Stimulated activated CD8-positive, alpha-beta memory T cell treated with anti-CD3 and anti-CD28 coated beads, Interleukin-15, amount 100 ng/mL, for 48 hours (primary cell): ENCODE measurements around the gene PCLAF.
"Not testable (repeated sequence)": the region's sequence is repeated elsewhere in the genome, so short reads cannot be mapped to it uniquely, and the experiment has no call there.

Experiments used
- DNase-seq, 2 donors: peaks; one replicate each; pipeline ENCODE4 v3.0.0-alpha.2; 2020; ENCODE audit warnings: low read depth in 2 of 2

PCLAF gene

DNA sequence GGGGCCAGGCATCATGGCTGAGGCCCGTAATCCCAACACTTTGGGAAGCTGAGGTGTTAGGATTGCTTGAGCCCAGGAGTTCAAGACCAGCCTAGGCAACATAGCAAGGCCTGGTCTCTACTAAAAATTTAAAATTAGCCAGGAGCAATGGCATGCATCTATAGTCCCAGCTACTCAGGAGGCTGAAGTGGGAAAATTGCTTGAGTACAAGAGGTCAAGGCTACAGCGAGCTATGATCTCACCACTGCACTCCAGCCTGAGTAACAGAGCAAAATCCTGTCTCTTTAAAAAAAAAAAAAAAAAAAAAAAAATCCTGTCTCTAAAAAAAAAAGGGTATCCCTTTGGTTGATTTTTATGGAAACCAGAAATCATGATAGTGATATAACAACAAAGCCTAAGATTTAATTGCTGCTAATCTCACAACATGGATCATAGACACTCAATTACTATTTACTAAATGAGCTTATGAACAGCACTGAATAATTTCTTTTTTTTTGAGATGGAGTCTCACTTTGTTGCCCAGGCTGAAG lies 12.1 kb downstream of the PCLAF start:
- no peak for DNase-seq

DNA sequence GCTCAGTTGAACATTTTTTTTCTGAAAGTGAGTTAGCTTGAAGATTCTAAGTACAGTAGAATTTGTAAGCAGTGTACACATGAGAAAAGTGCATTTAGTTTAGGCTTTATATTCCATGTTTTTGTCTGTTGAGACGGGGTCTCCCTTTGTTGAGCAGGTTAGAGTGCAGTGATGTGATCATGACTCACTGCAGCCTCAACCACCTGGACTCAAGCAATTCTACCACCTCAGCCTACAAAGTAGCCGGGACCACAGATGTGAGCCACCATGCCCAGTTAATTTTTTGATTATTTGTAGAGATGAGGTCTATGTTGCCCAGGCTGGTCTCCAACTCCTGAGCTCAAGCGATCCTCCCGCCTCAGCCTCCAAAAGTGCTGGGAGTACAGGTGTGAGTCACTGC lies 20.0 kb downstream of the PCLAF start:
- DNase-seq = no peak

DNA sequence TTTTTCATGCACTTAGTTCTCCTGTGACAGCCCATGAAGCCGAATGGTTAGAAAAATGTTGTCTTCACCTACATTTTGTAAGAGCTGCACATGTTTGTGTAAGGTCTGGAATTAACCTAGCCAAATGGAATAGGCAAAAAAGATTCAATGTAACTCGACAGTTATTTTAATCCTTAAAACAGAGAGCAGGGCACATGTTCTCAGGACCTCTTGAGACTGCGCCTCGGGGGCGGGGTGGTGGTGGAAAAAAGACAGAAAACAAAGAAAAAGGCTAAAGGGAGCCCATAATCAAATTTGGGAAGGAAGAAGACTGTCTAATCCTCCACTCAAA lies 24.6 kb downstream of the PCLAF start:
- no peak for DNase-seq

DNA sequence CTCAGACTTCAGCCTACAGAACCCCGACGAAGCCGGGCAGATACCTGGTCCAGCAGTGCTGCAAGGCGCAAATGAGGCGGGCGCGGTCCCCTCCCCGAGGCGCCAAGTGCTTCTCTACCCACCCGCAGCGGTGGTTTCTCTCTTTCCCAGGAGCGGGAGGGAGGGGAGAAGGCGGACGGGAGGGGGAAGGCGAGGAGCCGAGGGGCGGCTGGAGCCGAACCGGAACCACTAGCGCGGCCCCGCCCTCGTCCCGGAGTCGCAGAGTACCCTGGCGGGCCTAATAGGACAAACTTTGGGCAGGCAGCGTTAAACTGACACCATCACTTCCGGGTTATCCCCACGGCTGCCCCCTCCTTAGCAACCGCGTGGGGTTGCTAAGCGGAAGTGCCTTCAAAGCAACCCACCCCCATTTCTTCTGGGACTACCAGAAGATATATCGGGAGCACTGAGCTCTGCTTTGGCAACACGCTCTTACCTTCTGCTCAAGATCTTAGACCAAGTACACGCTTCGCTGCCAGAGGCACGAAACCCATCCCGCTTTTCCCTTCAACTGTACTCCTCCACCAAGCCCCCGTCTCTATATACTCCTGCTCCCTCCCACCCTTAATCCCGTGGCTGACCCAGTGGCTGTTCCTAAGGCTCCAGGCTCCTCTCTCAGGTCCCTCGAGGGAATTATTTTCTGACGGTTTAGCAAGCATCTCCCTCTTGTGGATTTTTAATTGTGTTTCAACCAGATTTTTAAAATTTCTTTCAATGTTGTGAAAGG lies 25.1 kb downstream of the PCLAF start, which contains the start of gene CSNK1G1:
Gene CSNK1G1 (minus strand): TSS at position 230 of the 766 bp plus-strand sequence. CDS start 55,674 bp downstream, outside the sequence.
- DNase-seq = peak; percentile 89 to 91

DNA sequence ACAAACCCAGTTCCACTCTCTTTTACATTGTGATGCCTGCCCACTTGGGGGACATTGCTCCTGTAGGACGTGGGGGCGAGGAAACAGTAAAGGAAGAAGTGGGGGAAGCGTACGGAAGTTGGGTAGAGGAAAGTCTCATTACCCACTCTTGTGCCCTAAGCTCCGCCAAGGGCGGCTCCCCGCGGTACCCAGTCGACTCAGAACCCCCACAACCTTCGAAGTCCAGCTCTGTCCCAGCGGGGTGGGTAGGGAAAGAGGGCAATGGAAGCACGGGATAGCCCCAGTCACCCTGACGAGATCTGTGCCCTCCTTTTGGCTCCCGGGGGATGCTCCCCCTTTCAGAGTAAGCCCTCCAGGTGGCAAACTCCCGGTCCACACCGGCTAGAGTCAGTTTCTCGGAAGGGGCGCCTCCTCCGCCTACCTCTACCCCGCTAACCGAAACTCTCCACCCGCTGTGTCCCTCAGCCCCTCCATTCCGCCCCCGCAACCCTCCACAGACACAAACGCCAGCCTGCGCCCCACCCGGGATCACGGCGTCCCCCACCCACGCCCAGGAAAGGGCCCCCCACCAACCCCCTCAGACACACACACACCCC lies 25.8 kb downstream of the PCLAF start:
- peak in 1 of 2 donors; percentile 30 for DNase-seq

DNA sequence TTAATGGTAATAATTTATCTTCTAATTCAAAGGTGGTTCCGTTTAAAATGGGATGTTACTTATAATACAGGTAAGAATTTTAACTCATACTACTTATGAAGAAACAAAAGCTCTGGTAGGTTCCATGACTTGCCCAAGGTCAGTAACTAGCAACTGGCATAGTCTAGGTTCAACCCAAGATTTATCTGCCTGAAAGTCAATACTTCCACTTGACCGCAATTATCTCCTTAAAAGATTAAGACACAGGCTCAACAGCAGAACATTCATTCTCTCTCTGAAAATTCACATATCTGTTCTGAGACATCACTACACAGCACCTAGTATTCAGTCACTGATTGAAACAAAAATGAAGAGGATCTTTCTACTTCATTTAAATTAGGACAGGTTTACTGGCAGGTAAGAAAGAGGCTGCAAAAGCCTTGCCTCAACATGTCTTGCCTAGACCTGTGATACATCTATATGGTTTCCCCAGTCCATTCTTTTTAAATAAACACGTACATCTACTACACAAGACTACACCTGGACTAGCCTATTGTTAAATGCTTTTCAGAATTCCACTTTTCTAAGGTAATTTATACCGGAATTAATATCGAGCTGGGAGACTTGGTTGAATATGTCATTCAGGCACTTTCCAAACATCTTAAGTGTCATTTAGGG lies 26.4 kb downstream of the PCLAF start:
- DNase-seq = no peak

DNA sequence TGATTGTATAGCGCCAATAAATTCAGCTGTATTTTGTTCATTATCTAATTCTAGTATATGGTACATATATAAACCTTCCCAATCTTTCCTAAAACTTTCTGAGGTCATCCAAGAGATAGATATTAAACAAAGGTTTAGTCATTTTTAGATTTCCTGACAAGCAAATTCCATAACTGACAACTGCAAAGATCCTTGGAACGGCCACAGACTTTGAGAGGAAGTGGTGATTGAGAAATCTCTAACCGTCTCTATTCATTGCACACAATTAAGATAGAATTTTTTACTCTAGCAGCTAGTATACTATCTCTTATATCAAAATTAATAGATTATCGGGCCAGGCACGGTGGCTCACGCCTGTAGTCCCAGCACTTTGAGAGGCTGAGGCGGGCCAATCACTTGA lies 30.0 kb downstream of the PCLAF start:
- DNase-seq = no peak

DNA sequence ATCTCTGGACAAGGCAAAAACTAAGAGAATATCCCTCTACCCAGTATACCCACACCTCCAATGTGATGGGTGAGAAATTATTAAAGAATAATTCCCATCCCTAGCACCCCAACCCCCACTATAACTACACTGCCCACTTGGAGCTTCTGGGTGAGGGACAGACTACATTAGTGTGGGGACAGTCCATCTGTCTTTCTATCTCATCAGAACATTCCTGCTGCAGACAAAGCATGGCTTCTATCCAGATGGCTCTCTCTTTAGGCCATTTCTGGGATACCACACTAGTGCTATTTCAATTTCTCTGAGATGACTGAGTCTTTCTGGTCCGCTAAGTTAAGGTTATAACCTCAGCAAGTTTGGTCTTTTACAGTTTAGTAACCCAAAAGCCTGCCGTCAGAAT lies 31.9 kb downstream of the PCLAF start:
- no peak for DNase-seq

DNA sequence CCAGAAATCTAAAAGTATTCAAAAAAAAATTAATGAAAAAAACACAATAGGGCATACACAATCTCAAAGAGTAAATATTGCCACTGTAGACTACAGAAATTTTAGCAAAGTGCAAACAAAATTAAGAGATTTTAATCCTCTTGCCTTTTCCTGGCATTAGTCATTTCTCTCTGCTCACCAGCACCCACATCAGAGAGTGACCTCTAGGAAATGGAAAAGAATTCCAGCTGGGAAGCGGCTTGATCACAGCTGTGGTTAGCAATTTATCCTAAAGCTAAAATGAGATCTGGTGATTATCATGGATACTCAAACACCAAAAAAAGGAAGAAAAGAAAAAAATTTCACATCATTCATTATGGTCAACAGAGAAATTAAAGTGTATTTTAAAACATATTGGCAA lies 32.8 kb downstream of the PCLAF start:
- no peak for DNase-seq

DNA sequence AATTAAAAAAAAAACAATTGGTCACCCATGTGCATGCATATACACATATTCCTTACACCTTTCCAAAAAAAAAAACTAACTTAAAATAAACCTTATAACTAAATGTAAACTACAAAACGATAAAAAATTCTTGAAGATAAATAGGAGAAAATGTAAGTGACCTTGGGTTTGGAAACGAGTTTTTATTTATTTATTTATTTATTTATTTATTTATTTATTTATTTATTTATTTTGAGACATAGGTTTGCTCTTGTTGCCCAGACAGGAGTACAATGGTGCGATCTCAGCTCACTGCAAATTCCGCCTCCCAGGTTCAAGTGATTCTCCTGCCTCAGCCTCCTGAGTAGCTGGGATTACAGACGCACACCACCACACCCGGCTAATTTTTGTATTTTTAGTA lies 35.0 kb downstream of the PCLAF start:
- DNase-seq = not testable (repeated sequence)

DNA sequence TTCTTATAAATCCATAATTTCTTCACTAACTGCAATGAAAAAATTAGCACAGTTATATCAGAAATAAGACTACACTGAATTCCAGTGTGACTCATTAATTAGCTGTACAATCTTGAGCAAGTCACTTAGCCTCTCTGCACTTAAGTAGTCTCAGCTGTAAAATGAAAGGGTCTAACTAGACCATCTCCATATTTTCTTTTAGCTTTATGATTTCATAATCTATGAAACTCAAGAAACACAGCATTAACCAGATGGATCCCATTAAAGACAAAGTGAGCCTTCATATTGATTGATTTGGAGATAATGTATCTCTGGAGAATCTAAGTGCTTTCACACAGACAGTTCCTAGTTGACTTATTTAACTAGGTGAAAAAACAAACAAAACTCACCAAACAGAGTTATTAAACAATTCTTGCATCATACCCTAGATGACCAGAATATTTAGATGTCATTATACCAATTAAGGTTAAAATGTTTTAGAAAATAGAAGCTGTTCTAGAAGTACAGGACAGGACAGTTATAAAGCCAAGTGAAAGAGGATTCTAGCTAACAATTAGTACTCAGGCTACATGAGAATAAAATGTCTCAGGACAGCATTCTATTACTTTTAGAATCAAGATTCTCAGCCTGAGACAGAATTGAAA lies 36.5 kb downstream of the PCLAF start:
- DNase-seq = no peak

DNA sequence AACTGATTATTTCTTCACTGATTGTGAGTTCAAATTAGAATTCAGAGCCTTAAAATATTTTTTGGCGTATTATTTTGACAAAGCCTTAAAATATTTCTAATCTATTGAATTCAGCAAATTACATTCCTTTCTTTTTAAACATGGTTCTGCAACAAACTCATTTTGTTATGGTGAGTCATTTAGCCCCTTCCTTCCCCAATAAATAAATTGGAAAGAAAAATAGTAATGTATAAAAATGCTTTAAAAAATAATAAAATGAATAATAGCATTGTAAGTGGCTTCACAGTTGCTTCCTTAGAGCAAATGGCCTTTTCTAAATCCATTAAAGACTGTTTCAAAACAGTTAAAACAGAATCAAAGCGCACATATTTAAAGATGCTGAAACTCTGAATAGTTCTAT lies 37.4 kb downstream of the PCLAF start:
- no peak for DNase-seq

DNA sequence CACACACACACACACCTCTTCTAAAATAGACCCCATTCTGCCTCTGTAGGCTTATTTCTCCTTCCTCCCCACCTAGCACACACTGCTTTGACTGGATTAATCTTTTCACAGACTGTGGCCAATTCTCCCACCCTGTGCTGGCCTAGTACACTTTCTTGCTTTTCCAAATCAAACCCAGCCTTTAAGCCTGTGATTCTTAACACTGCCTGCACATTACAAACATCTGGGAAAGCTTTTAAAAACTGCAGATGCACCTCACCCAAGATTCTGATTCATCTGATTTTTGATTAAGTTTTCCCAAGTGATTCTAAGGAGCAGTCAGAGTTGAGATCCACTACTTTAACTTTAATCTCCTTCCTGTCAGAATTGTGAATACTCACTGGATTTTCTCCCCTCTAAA lies 38.0 kb downstream of the PCLAF start:
- no peak for DNase-seq

DNA sequence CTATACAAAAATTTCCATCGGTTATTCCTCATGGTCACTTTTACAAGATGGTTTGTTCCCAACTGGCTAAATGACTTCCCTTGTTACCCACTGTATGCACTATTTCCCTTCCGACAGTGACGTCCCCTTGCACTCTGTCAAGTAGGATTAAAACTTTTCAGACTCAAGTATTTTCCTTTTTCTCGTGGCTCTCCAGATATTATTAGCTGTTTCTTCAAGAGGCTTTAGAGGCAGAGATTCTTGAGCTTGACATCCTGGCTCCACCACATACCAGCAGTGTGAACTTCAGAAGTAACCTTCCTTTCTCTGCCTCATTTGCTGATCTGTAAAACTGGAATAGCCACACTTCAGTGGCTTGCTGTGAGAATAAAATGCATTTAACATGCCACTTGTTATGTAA lies 39.3 kb downstream of the PCLAF start:
- no peak for DNase-seq

DNA sequence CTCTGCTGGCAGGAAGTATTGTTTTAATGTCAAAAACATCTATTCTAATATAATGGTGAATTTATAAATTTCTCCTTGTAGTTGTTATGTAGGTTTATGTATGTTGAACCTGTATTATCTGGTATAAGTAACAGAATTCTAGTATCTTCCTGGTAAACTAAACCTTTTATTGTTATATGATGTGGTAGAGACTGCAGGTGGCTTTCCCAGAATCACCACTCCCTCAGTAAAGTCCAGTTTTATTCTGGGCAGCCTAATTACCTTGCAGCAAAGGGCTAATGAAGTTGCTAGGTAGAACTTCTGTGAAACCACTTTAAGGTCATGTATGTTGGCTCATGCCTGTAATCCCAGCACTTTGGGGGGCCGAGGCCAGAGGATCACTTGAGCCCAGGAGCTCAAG lies 40.9 kb downstream of the PCLAF start:
- no peak for DNase-seq

DNA sequence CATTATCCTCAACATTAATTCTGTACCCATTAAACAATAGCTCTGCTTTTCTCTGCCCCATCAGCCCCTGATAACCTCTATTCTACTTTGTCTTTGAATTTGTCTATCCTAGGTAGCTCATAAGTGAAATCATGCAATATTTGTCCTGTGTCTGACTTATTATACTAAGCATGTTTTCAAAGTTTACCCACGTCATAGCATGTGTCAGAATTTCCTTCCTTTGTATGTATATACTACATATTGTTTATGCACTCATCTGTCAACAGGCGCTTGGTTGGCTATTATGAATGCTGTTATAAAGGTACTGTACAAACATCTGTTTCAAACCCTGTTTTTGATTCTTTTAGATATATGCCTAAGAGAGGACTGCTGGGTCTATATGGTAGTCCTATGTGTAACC lies 43.5 kb downstream of the PCLAF start:
- DNase-seq = no peak

DNA sequence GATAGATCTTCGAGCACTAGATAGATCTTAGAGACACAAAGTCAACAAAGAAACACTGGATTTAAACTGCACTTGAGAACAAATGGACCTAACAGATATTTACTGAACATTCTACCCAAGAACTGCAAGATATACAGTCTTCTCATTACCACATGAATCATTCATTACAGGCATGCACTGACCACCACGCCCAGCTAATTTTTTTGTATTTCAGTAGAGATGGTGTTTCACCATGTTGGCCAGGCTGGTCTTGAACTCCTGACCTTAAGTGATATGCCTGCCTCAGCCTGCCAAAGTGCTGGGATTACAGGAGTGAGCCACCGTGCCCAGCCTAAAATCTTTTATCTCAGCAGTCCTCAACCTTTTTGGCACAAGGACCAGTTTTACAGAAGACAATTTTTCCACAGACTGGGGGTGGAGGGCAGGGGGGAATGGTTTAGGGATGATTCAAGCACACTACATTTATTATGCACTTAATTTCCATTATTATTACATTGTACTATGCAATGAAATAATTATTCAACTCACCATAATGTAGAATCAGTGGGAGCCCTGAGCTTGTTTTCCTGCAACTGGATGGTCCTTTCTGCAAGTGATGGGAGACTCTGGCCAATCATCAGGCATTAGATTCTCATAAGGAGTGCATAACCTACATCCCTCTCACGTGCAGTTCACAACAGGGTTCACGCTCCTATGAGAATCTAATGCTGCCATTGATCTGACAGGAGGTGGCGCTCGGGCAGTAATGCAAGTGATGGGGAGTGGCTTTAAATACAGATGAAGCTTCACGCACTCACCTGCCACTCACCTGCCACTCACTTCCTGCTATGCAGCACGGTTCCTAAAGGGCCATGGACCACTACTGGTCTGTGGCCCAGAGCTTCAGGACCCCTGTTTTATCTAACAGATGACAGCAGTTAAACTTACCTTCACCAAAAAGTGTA lies 47.0 kb downstream of the PCLAF start:
- peak in 1 of 2 donors; percentile 2 for DNase-seq

DNA sequence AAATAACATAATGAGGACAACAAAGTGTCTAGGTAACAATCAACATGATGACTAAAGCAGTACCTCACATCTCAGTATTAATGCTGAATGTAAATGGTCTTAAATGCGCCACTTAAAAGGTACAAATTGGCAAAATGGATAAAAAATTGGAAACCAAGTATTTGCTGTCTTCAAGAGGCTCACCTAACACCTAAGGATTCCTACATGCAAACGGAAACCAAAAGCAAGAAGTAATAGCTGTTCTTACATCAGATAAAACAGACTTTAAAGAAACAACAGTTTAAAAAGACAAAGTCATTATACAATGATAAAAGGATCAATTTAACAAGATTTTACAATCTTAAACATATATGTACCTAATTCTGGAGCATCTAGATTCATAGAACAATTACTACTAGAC lies 47.7 kb downstream of the PCLAF start:
- no peak for DNase-seq

DNA sequence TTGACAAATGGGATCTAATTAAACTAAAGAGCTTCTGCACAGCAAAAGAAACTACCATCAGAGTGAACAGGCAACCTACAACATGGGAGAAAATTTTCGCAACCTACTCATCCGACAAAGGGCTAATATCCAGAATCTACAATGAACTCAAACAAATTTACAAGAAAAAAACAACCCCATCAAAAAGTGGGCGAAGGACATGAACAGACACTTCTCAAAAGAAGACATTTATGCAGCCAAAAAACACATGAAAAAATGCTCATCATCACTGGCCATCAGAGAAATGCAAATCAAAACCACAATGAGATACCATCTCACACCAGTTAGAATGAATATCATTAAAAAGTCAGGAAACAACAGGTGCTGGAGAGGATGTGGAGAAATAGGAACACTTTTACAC lies 49.6 kb downstream of the PCLAF start:
- DNase-seq = not testable (repeated sequence)

DNA sequence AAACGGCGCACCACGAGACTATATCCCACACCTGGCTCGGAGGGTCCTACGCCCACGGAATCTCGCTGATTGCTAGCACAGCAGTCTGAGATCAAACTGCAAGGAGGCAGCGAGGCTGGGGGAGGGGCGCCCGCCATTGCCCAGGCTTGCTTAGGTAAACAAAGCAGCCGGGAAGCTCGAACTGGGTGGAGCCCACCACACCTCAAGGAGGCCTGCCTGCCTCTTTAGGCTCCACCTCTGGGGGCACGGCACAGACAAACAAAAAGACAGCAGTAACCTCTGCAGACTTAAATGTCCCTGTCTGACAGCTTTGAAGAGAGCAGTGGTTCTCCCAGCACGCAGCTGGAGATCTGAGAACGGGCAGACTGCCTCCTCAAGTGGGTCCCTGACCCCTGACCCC lies 54.3 kb downstream of the PCLAF start:
- DNase-seq = not testable (repeated sequence)

DNA sequence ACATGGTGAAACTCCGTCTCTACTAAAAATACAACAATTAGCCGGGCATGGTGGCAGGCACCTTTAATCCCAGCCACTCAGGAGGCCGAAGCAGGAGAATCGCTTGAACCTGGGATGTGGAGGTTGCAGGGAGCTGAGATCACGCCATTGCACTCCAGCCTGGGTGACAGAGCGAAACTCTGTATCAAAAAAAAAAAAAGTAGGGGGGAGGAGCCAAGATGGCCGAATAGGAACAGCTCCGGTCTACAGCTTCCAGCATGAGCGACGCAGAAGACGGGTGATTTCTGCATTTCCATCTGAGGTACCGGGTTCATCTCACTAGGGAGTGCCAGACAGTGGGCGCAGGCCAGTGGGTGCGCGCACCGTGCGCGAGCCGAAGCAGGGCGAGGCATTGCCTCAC lies 54.8 kb downstream of the PCLAF start:
- DNase-seq = not testable (repeated sequence)
